AG08396 (cell line): Measurements from ENCODE around the gene NUDT1.
A peak's percentile ranks its signal among the peaks of the same experiment; 100 is the strongest.

ENCODE experiments used
- DNase-seq: peaks from one replicate; pipeline ENCODE4 v3.0.0; 2012; ENCODE audit warnings: low spot score, mixed read lengths

NUDT1 gene

GRCh38 chr7:2299131-2299829 is 57.3 kb downstream of the NUDT1 start:
- DNase-seq, result peak; percentile 62

DNA sequence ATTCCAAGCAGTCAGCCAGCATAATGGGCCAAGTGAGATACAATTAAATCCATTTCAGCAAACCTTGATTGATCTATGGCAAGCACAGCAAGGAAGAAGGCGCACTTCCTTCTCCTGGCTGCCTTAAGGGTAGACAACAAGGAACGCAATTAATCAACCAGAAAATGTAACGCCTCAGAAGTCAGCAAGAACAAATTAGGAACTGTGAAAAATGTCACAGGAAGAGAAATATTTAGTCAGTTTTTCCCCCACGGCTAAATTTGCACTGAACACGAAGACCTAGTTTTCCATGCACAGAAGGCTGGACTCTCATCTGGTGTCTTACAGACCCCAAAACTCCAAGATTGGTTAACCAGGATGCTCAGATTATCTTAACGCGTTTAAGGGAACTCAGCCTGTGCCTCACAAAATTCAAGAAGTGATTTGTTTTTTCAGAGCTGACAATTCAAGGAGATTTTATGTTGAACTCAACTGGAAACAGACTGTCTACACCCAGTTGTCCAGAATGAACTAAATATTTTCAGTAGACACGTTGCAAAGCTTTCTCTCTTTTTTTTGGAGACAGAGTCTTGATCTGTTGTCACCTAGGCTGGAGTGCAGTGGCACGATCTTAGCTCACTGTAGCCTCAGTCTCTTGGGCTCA is 58.0 kb downstream of the NUDT1 start:
- DNase-seq, result peak; percentile 5
